ENCODE results near the gene KIAA0513.

Gene KIAA0513, protein sequence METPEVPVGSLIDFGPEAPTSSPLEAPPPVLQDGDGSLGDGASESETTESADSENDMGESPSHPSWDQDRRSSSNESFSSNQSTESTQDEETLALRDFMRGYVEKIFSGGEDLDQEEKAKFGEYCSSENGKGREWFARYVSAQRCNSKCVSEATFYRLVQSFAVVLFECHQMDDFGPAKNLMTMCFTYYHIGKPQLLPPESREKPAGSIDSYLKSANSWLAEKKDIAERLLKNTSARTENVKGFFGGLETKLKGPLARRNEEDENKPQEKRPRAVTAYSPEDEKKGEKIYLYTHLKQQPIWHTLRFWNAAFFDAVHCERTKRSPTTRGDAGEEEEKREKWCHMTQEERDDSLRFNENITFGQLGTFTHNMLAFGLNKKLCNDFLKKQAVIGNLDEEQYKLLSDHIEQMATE

GRCh38 chr16:85027349-85027957 is at the start of gene KIAA0513:
Gene KIAA0513 (plus strand): TSS chr16:85027795. CDS start chr16:85067072, 39,277 bp downstream.
- no peak within 1 kb of the TSS for H3K27ac Mint-ChIP-seq
- peaks cover 3% of the 10 kb centered on the region for H3K9me3 Mint-ChIP-seq
- no peaks in the 10 kb centered on the region for H3K36me3 Mint-ChIP-seq (ENCODE audit: low read depth)
- TF ChIP-seq, protein P1, sequence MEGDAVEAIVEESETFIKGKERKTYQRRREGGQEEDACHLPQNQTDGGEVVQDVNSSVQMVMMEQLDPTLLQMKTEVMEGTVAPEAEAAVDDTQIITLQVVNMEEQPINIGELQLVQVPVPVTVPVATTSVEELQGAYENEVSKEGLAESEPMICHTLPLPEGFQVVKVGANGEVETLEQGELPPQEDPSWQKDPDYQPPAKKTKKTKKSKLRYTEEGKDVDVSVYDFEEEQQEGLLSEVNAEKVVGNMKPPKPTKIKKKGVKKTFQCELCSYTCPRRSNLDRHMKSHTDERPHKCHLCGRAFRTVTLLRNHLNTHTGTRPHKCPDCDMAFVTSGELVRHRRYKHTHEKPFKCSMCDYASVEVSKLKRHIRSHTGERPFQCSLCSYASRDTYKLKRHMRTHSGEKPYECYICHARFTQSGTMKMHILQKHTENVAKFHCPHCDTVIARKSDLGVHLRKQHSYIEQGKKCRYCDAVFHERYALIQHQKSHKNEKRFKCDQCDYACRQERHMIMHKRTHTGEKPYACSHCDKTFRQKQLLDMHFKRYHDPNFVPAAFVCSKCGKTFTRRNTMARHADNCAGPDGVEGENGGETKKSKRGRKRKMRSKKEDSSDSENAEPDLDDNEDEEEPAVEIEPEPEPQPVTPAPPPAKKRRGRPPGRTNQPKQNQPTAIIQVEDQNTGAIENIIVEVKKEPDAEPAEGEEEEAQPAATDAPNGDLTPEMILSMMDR (IDR thresholded peaks at IDR 0.05): no peak
- peak; percentile 98 for DNase-seq
- peak within 1 kb of the TSS; percentile 87 for H3K4me3 Mint-ChIP-seq
- H3K4me1 Mint-ChIP-seq: peaks cover 38% of the 10 kb centered on the region
- H3K27me3 Mint-ChIP-seq (ENCODE audit: low read depth, poor library complexity): peaks cover 32% of the 10 kb centered on the region

GRCh38 chr16:84979516-84979915 is 48.1 kb upstream of the KIAA0513 start:
- no peaks in the 10 kb centered on the region for H3K27me3 Mint-ChIP-seq (ENCODE audit: low read depth, poor library complexity)
- no peaks in the 10 kb centered on the region for H3K9me3 Mint-ChIP-seq
- TF ChIP-seq, protein P1 (IDR thresholded peaks at IDR 0.05): no peak
- peaks cover 71% of the 10 kb centered on the region for H3K36me3 Mint-ChIP-seq (ENCODE audit: low read depth)
- DNase-seq: no peak
- H3K27ac Mint-ChIP-seq: no peak overlapping the region
- H3K4me1 Mint-ChIP-seq: peaks cover 27% of the 10 kb centered on the region
- no peak overlapping the region for H3K4me3 Mint-ChIP-seq

- Mint-ChIP-seq H3K9me3 (no peaks in the 10 kb centered on the region), H3K27ac (no peak overlapping the region), H3K27me3 (ENCODE audit: low read depth, poor library complexity) (no peaks in the 10 kb centered on the region), H3K4me3 (no peak overlapping the region), H3K36me3 (ENCODE audit: low read depth) (peaks cover 73% of the 10 kb centered on the region), H3K4me1 (peaks cover 32% of the 10 kb centered on the region)
- DNase-seq: no peak
- TF ChIP-seq, protein P1 (IDR thresholded peaks at IDR 0.05): no peak
These were observed 45.2 kb upstream of the KIAA0513 start for GRCh38 chr16:84982434-84982833.

GRCh38 chr16:84985079-84986065 is 42.2 kb upstream of the KIAA0513 start:
- Mint-ChIP-seq H3K27ac (peak overlapping the region; percentile 87), H3K9me3 (no peaks in the 10 kb centered on the region), H3K36me3 (ENCODE audit: low read depth) (peaks cover 71% of the 10 kb centered on the region), H3K4me1 (peaks cover 42% of the 10 kb centered on the region), H3K4me3 (no peak overlapping the region), H3K27me3 (ENCODE audit: low read depth, poor library complexity) (no peaks in the 10 kb centered on the region)
- DNase-seq: no peak
- TF ChIP-seq, protein P1 (IDR thresholded peaks at IDR 0.05): no peak

DNA sequence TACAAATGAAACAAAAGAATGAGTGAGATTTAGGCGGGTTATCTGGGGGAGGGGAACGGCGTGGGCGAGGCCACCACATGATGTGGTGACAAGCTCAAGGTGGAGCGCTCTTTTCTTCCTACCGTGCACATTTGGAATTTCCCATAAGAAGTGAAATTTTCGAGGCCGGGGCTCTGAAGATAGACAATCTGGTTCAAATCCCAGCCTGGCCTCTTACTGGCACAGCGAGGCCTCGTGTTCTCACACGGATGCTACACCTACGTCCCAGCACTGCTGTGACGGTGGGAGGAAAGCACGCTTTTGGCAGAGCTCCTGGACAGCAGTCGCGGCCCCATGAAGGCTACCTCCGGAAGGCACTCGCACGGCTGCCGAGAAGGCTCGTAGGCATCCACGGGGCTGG is 41.5 kb upstream of the KIAA0513 start:
- Mint-ChIP-seq H3K4me3 (no peak overlapping the region), H3K9me3 (no peaks in the 10 kb centered on the region), H3K27ac (peak overlapping the region; percentile 87), H3K4me1 (peaks cover 49% of the 10 kb centered on the region), H3K27me3 (ENCODE audit: low read depth, poor library complexity) (no peaks in the 10 kb centered on the region), H3K36me3 (ENCODE audit: low read depth) (peaks cover 70% of the 10 kb centered on the region)
- TF ChIP-seq, protein P1 (IDR thresholded peaks at IDR 0.05): no peak
- DNase-seq: no peak

All from nephron progenitor cell (in vitro differentiated cells).